Caco-2 (cell line): ENCODE measurements around the gene SEC14L5. TPM values are rescaled to one million over a fixed set of nuclear protein-coding genes. Genes with fewer than 3 reads are reported as not detected.

Source experiments
- BruUV-seq: library from RNA; stranded (reverse); fragments of 400-500 nt; replicated peaks from 2 replicates; lab custom pipeline; 2021; lab: Mats Ljungman, UMichigan
- CTCF ChIA-PET: fragments of 300-600 bp; sonication (Branson Sonifier 250); formaldehyde crosslinking; loops from one replicate; lab custom pipeline; 2022; ENCODE audit warnings: antibody characterized with exemption; lab: Charles Lee
- POLR2A ChIA-PET: fragments of 300-600 bp; sonication (Branson Sonifier 250); formaldehyde crosslinking; loops from one replicate; lab custom pipeline; 2022; ENCODE audit warnings: antibody characterized with exemption; lab: Charles Lee
- DNase-seq, 2 experiments: peaks; one replicate each; pipeline versions ENCODE4 v3.0.0 to v3.0.0-alpha.2; 2020 to 2022
- H3K27me3 ChIP-seq: replicated peaks from 2 replicates; pipeline ENCODE4 v1.6.0; 2011; ENCODE audit warnings: low read length; ENCODE audit not compliant: control insufficient read depth, insufficient read depth
- H3K36me3 ChIP-seq: 2 replicates; pipeline ENCODE4 v1.5.1; 2011; ENCODE audit warnings: low read length; ENCODE audit not compliant: control insufficient read depth, insufficient read depth
- H3K4me1 ChIP-seq: fragments of 250-450 bp; sonication (Bioruptor Pico); 2 replicates; pipeline ENCODE4 v1.5.1; 2020; ENCODE audit warnings: mild to moderate bottlenecking
- H3K4me3 ChIP-seq: 2 replicates; pipeline ENCODE4 v1.5.1; 2011; ENCODE audit warnings: low read depth, mild to moderate bottlenecking, control low read depth, low read length
- H3K9me3 ChIP-seq: fragments of 250-450 bp; sonication (Bioruptor Pico); 2 replicates; pipeline ENCODE4 v1.5.1; 2020; ENCODE audit warnings: mild to moderate bottlenecking, moderate library complexity
- H3K27ac Mint-ChIP-seq: one replicate; pipeline ENCODE4 v1.8.0; 2022; ENCODE audit warnings: mixed read lengths; ENCODE audit not compliant: unreplicated experiment
- H3K27me3 Mint-ChIP-seq: one replicate; pipeline ENCODE4 v1.8.0; 2022; ENCODE audit warnings: mixed read lengths; ENCODE audit not compliant: insufficient read depth, unreplicated experiment
- H3K36me3 Mint-ChIP-seq: one replicate; pipeline ENCODE4 v1.8.0; 2022; ENCODE audit warnings: mild to moderate bottlenecking, mixed read lengths; ENCODE audit not compliant: insufficient read depth, unreplicated experiment
- H3K4me1 Mint-ChIP-seq: one replicate; pipeline ENCODE4 v1.8.0; 2022; ENCODE audit warnings: low read depth, mixed read lengths; ENCODE audit not compliant: unreplicated experiment
- H3K4me3 Mint-ChIP-seq: one replicate; pipeline ENCODE4 v1.8.0; 2022; ENCODE audit warnings: mild to moderate bottlenecking, moderate library complexity, mixed read lengths; ENCODE audit not compliant: unreplicated experiment
- H3K9me3 Mint-ChIP-seq: one replicate; pipeline ENCODE4 v1.8.0; 2022; ENCODE audit warnings: mixed read lengths; ENCODE audit not compliant: unreplicated experiment
- CTCF ChIP-seq, 2 experiments: fragments of 200-600 bp in 1 of 2; IDR thresholded peaks; 1 replicate in 1 of 2; 2 replicates in 1 of 2; pipeline versions ENCODE4 v1.5.1 to v1.8.0; 2011 to 2022; ENCODE audit warnings: antibody characterized with exemption in 1 of 2, control low read depth in 1 of 2, inconsistent platforms in 1 of 2, low read depth in 1 of 2, low read length in 1 of 2, mild to moderate bottlenecking in 1 of 2, moderate library complexity in 1 of 2; ENCODE audit not compliant: insufficient read depth in 1 of 2, severe bottlenecking in 1 of 2, unreplicated experiment in 1 of 2
- intact Hi-C: fragments of 100-400 bp; cut with micrococcal nuclease; formaldehyde crosslinking; loops from one replicate; pipeline ENCODE4 v1.10.0; 2022; ENCODE audit not compliant: unreplicated experiment
- total RNA-seq: library from RNA; stranded (reverse); gene quantifications from 2 replicates; pipeline ENCODE4 v1.2.3, GENCODE V29; 2022

Gene SEC14L5
- total RNA-seq, 1 experiment from 2014 or later: 0.14 TPM

- H3K4me1 ChIP-seq: no peaks in the 10 kb centered on the region
- no peak for DNase-seq
- ChIA-PET CTCF (no interaction called here), POLR2A (no interaction called here)
- no peaks in the 10 kb centered on the region for H3K36me3 ChIP-seq
- BruUV-seq: no TSS peak
- no peak overlapping the region for H3K4me3 Mint-ChIP-seq
- no peak overlapping the region for H3K4me3 ChIP-seq
- H3K9me3 ChIP-seq: no peaks in the 10 kb centered on the region; the same call in 1 of the 2 replicates
- H3K9me3 Mint-ChIP-seq: no peaks in the 10 kb centered on the region
- no peaks in the 10 kb centered on the region for H3K36me3 Mint-ChIP-seq
- H3K27ac Mint-ChIP-seq: no peak overlapping the region
- H3K27me3 Mint-ChIP-seq: no peaks in the 10 kb centered on the region
- no peak for TF ChIP-seq CTCF (IDR thresholded peaks at IDR 0.05; ENCODE audit: insufficient read depth in 1 of 2, low read depth in 1 of 2, low read length in 1 of 2, severe bottlenecking in 1 of 2, unreplicated experiment in 1 of 2)
- H3K27me3 ChIP-seq: no peaks in the 10 kb centered on the region
- H3K4me1 Mint-ChIP-seq: no peaks in the 10 kb centered on the region
- intact Hi-C loops: no loop called here
These were observed 60.7 kb downstream of the SEC14L5 start for GRCh38 chr16:5018793-5019192.

GRCh38 chr16:5019775-5020174 lies 61.6 kb downstream of the SEC14L5 start:
- Mint-ChIP-seq H3K4me3 (no peak overlapping the region), H3K27me3 (no peaks in the 10 kb centered on the region), H3K27ac (no peak overlapping the region), H3K9me3 (no peaks in the 10 kb centered on the region), H3K36me3 (no peaks in the 10 kb centered on the region), H3K4me1 (no peaks in the 10 kb centered on the region)
- Histone ChIP-seq H3K4me1 (no peaks in the 10 kb centered on the region), H3K4me3 (no peak overlapping the region), H3K36me3 (no peaks in the 10 kb centered on the region), H3K27me3 (no peaks in the 10 kb centered on the region), H3K9me3 (no peaks in the 10 kb centered on the region; the same call in 1 of the 2 replicates)
- no TSS peak for BruUV-seq
- no peak for DNase-seq
- intact Hi-C loops: loop anchor here (5.0 kb wide), 1 partner anchor 62 kb away; the partner anchor contains the start of gene SEC14L5
- POLR2A ChIA-PET: no interaction called here
- CTCF ChIA-PET: no interaction called here
- no peak for TF ChIP-seq CTCF (IDR thresholded peaks at IDR 0.05; ENCODE audit: insufficient read depth in 1 of 2, low read depth in 1 of 2, low read length in 1 of 2, severe bottlenecking in 1 of 2, unreplicated experiment in 1 of 2)

- intact Hi-C loops: loop anchor here (5.0 kb wide), 1 partner anchor 63 kb away; the partner anchor contains the start of gene SEC14L5
- CTCF ChIA-PET: no interaction called here
- no peaks in the 10 kb centered on the region for H3K36me3 ChIP-seq
- TF ChIP-seq CTCF (IDR thresholded peaks at IDR 0.05; ENCODE audit: insufficient read depth in 1 of 2, low read depth in 1 of 2, low read length in 1 of 2, severe bottlenecking in 1 of 2, unreplicated experiment in 1 of 2): no peak
- POLR2A ChIA-PET: no interaction called here
- no peaks in the 10 kb centered on the region; the same call in 1 of the 2 replicates for H3K9me3 ChIP-seq
- Mint-ChIP-seq H3K36me3 (no peaks in the 10 kb centered on the region), H3K9me3 (no peaks in the 10 kb centered on the region), H3K27ac (no peak overlapping the region), H3K4me3 (no peak overlapping the region), H3K27me3 (no peaks in the 10 kb centered on the region), H3K4me1 (no peaks in the 10 kb centered on the region)
- no peaks in the 10 kb centered on the region for H3K4me1 ChIP-seq
- DNase-seq: no peak
- H3K4me3 ChIP-seq: no peak overlapping the region
- H3K27me3 ChIP-seq: no peaks in the 10 kb centered on the region
- BruUV-seq: no TSS peak
These were observed 62.4 kb downstream of the SEC14L5 start for GRCh38 chr16:5020551-5020950.
